OCI-LY3 (cell line): Measurements from ENCODE around the gene IQGAP2.

Experiments
- H2AFZ ChIP-seq: fragments of 200-600, 300-600 bp; shearing (Covaris generic); 2 replicates; pipeline ENCODE4 v1.6.0; 2014; ENCODE audit warnings: antibody characterized with exemption, low read depth, low read length
- H3K27ac ChIP-seq: fragments of 200-600, 300-600 bp; sonication (generic); 2 replicates; pipeline ENCODE4 v1.5.1; 2014; ENCODE audit warnings: mild to moderate bottlenecking, low read length, moderate library complexity, mixed read lengths
- H3K27me3 ChIP-seq: fragments of 200-600, 300-600 bp; sonication (generic); 2 replicates; pipeline ENCODE4 v1.6.1; 2014; ENCODE audit warnings: low read depth, low read length, mixed read lengths
- H3K36me3 ChIP-seq: fragments of 200-600, 300-600 bp; sonication (generic); replicated peaks from 2 replicates; pipeline ENCODE3; 2014; ENCODE audit warnings: low read depth, low read length, mixed read lengths
- H3K4me1 ChIP-seq: fragments of 300-600, 200-600 bp; sonication (generic); 2 replicates; pipeline ENCODE4 v1.6.1; 2014; ENCODE audit warnings: low read length, mixed read lengths
- H3K4me2 ChIP-seq: fragments of 200-600, 300-600 bp; sonication (generic); 2 replicates; pipeline ENCODE4 v1.6.1; 2014; ENCODE audit warnings: low read length, mixed read lengths
- H3K4me3 ChIP-seq: fragments of 300-600, 200-600 bp; sonication (generic); 2 replicates; pipeline ENCODE4 v1.5.1; 2014; ENCODE audit warnings: antibody characterized with exemption, mild to moderate bottlenecking, low read length, moderate library complexity
- H3K79me2 ChIP-seq: fragments of 300-600, 200-600 bp; shearing (Covaris generic); 2 replicates; pipeline ENCODE4 v1.6.1; 2014; ENCODE audit warnings: mild to moderate bottlenecking, low read length, mixed read lengths
- H3K9ac ChIP-seq: fragments of 300-600, 200-600 bp; shearing (Covaris generic); 2 replicates; pipeline ENCODE4 v1.6.0; 2014; ENCODE audit warnings: mild to moderate bottlenecking, low read length, moderate library complexity
- H3K9me3 ChIP-seq: fragments of 200-600, 300-600 bp; shearing (Covaris generic); 2 replicates; pipeline ENCODE4 v1.6.1; 2014; ENCODE audit warnings: low read length, mixed read lengths; ENCODE audit not compliant: insufficient read depth
- H4K20me1 ChIP-seq: fragments of 200-600, 300-600 bp; sonication (generic); 2 replicates; pipeline ENCODE4 v1.6.1; 2016; ENCODE audit warnings: low read length, mixed read lengths; ENCODE audit not compliant: insufficient read depth
- CTCF ChIP-seq: fragments of 200-600, 300-600 bp; sonication (generic); IDR thresholded peaks from 2 replicates; pipeline ENCODE4 v1.5.1; 2014; ENCODE audit warnings: antibody characterized with exemption, low read length, low read depth
- EZH2phosphoT487 ChIP-seq: fragments of 200-600 bp; shearing (Covaris generic); IDR thresholded peaks from 2 replicates; pipeline ENCODE4 v1.6.1; 2018; ENCODE audit warnings: antibody characterized with exemption, mixed run types, low read depth

IQGAP2 gene

GRCh38 chr5:76718381-76718832 lies 315.3 kb downstream of the IQGAP2 start:
- H3K9me3 ChIP-seq = no peaks in the 10 kb centered on the region
- no peak overlapping the region for H3K9ac ChIP-seq
- no peak for TF ChIP-seq EZH2phosphoT487
- no peak for TF ChIP-seq CTCF
- H3K4me3 ChIP-seq = no peak overlapping the region
- no peak overlapping the region for H3K4me2 ChIP-seq
- no peak overlapping the region for H2AFZ ChIP-seq
- no peak overlapping the region for H3K27ac ChIP-seq
- no peaks in the 10 kb centered on the region for H4K20me1 ChIP-seq
- H3K36me3 ChIP-seq = no peaks in the 10 kb centered on the region
- peaks cover 17% of the 10 kb centered on the region for H3K27me3 ChIP-seq
- peaks cover 21% of the 10 kb centered on the region for H3K4me1 ChIP-seq
- no peaks in the 10 kb centered on the region for H3K79me2 ChIP-seq

GRCh38 chr5:76718880-76719279 lies 315.8 kb downstream of the IQGAP2 start:
- no peak overlapping the region for H3K27ac ChIP-seq
- no peaks in the 10 kb centered on the region for H3K36me3 ChIP-seq
- no peak overlapping the region for H3K9ac ChIP-seq
- H3K9me3 ChIP-seq = no peaks in the 10 kb centered on the region
- no peak for TF ChIP-seq CTCF
- TF ChIP-seq EZH2phosphoT487 = no peak
- H3K27me3 ChIP-seq = peaks cover 17% of the 10 kb centered on the region
- H3K4me3 ChIP-seq = no peak overlapping the region
- H3K79me2 ChIP-seq = no peaks in the 10 kb centered on the region
- H2AFZ ChIP-seq = no peak overlapping the region
- H4K20me1 ChIP-seq = no peaks in the 10 kb centered on the region
- peaks cover 21% of the 10 kb centered on the region for H3K4me1 ChIP-seq
- H3K4me2 ChIP-seq = no peak overlapping the region

GRCh38 chr5:76720988-76721569 lies 318.0 kb downstream of the IQGAP2 start:
- H3K36me3 ChIP-seq = no peaks in the 10 kb centered on the region
- peak overlapping the region; percentile 32 for H3K4me3 ChIP-seq
- peak overlapping the region; percentile 17; the same call in 1 of the 2 replicates for H3K9ac ChIP-seq
- no peak for TF ChIP-seq CTCF
- no peak for TF ChIP-seq EZH2phosphoT487
- peak overlapping the region; percentile 30; the same call in 1 of the 2 replicates for H3K27ac ChIP-seq
- H3K79me2 ChIP-seq = no peaks in the 10 kb centered on the region
- H2AFZ ChIP-seq = no peak overlapping the region
- H4K20me1 ChIP-seq = no peaks in the 10 kb centered on the region
- peak overlapping the region; percentile 74 for H3K4me2 ChIP-seq
- H3K4me1 ChIP-seq = peaks cover 19% of the 10 kb centered on the region
- no peaks in the 10 kb centered on the region for H3K9me3 ChIP-seq
- H3K27me3 ChIP-seq = peaks cover 5% of the 10 kb centered on the region; the same call in 1 of the 2 replicates

GRCh38 chr5:76723266-76723665 lies 320.2 kb downstream of the IQGAP2 start:
- Histone ChIP-seq H3K27me3 (no peaks in the 10 kb centered on the region), H2AFZ (no peak overlapping the region), H3K4me2 (no peak overlapping the region), H3K4me1 (peaks cover 16% of the 10 kb centered on the region), H3K27ac (no peak overlapping the region), H4K20me1 (no peaks in the 10 kb centered on the region), H3K79me2 (no peaks in the 10 kb centered on the region), H3K4me3 (no peak overlapping the region), H3K9me3 (no peaks in the 10 kb centered on the region), H3K36me3 (no peaks in the 10 kb centered on the region), H3K9ac (no peak overlapping the region)
- TF ChIP-seq EZH2phosphoT487 (no peak), CTCF (no peak)
